Measurements from ENCODE around the gene AKAP3. TPM values are rescaled to one million over a fixed set of nuclear protein-coding genes. Genes with fewer than 3 reads are reported as not detected.

Gene AKAP3
- total and polyA plus RNA-seq, 2 of the 8 experiments (the other 6 are each of a cell fraction or from before 2014, with no cell fraction given) = 0.54 to 1.0 TPM

GRCh38 chr12:4665236-4665635 is 16.4 kb upstream of the AKAP3 start:
- POLR2A ChIA-PET (ENCODE audit: partially characterized antibody) = no interaction called here
- no peak for DNase-seq (ENCODE audit: low read depth in 1 of 2, low spot score in 2 of 2)
- no peak overlapping the region for H2AFZ ChIP-seq (ENCODE audit: low read length)
- no peak overlapping the region for H3K56ac ChIP-seq (replicated peaks; ENCODE audit: insufficient read length, low read depth, low read length)
- no peak for FAIRE-seq
- no peak overlapping the region for H3K4ac ChIP-seq (replicated peaks; ENCODE audit: insufficient read length, low read depth, low read length)
- no peak overlapping the region for H2BK5ac ChIP-seq (ENCODE audit: low read depth, low read length)
- CTCF ChIA-PET (ENCODE audit: partially characterized antibody) = no interaction called here
- no peak overlapping the region for H2BK15ac ChIP-seq (ENCODE audit: low read length)
- H2BK20ac ChIP-seq (ENCODE audit: low read length) = no peak overlapping the region
- no peak overlapping the region for H3K23ac ChIP-seq (ENCODE audit: insufficient read length)
- H3K36me3 ChIP-seq (ENCODE audit: control insufficient read depth in 2 of 4, insufficient read depth in 4 of 4, low read length in 3 of 4) = peaks cover 8 to 74% (median 49%) of the 10 kb centered on the region in 4 experiments; a peak in 7 of 8 replicates
- H3K23me2 ChIP-seq (ENCODE audit: low read depth, low read length) = no peaks in the 10 kb centered on the region
- no peak overlapping the region for H4K91ac ChIP-seq (replicated peaks; ENCODE audit: insufficient read length, low read length)
- H3K4me3 ChIP-seq (ENCODE audit: extremely low read depth in 1 of 4, insufficient read depth in 2 of 4, low read depth in 3 of 4, low read length in 4 of 4) = no peak overlapping the region
- H2BK120ac ChIP-seq (replicated peaks; ENCODE audit: low read depth, low read length) = no peak overlapping the region
- H3K4me2 ChIP-seq (ENCODE audit: insufficient read depth in 1 of 2, low read depth in 2 of 2, low read length in 2 of 2) = no peak overlapping the region
- no peaks in the 10 kb centered on the region for H3K9me3 ChIP-seq (ENCODE audit: insufficient read depth in 2 of 2, low read depth in 1 of 2, low read length in 1 of 2)
- no peaks in the 10 kb centered on the region for H3K4me1 ChIP-seq (replicated peaks in 1 of 4; ENCODE audit: control insufficient read depth in 3 of 4, insufficient read depth in 4 of 4, low read length in 3 of 4)
- H2AK5ac ChIP-seq (ENCODE audit: low read depth, low read length) = no peak overlapping the region
- H3K27me3 ChIP-seq (replicated peaks in 1 of 4; ENCODE audit: control insufficient read depth in 3 of 4, extremely low read depth in 1 of 4, insufficient read depth in 3 of 4, low read length in 3 of 4) = no peaks in the 10 kb centered on the region
- no peak overlapping the region for H3K18ac ChIP-seq (ENCODE audit: extremely low read depth, low read length)
- no peaks in the 10 kb centered on the region for H3K79me1 ChIP-seq (ENCODE audit: low read depth, low read length)
- H4K20me1 ChIP-seq (replicated peaks in 1 of 2; ENCODE audit: control insufficient read depth in 1 of 2, insufficient read depth in 2 of 2, low read length in 2 of 2) = peaks cover 1 to 2% of the 10 kb centered on the region in 2 experiments
- no peak overlapping the region for H4K5ac ChIP-seq (ENCODE audit: insufficient read length, low read depth, low read length)
- no peaks in the 10 kb centered on the region for H3K79me2 ChIP-seq (ENCODE audit: control insufficient read depth in 1 of 2, insufficient read depth in 2 of 2, low read length in 2 of 2)
- no peak overlapping the region for H3K9ac ChIP-seq (replicated peaks in 1 of 4; ENCODE audit: extremely low read depth in 1 of 4, low read depth in 3 of 4, low read length in 3 of 4)
- H2BK12ac ChIP-seq (ENCODE audit: low read depth, low read length) = no peak overlapping the region
- no peak overlapping the region for H4K8ac ChIP-seq (ENCODE audit: extremely low read depth, insufficient read depth, low read length)
- WGBS, 2 experiments (ENCODE audit: extremely low coverage in 1 of 2, insufficient coverage in 1 of 2, insufficient read length in 1 of 2, insufficient replicate concordance in 2 of 2, low coverage in 1 of 2, low lambda C conversion rate in 2 of 2, missing lambda C conversion rate in 1 of 2) = 84% methylated on average over 3 of the region's 3 CpGs; no CpG with 5 or more reads in 1 of the 2 experiments
- no peak overlapping the region for H3K14ac ChIP-seq (ENCODE audit: insufficient read length)
- H3K27ac ChIP-seq (ENCODE audit: low read depth, low read length) = no peak overlapping the region
- TF ChIP-seq TAF1 (IDR thresholded peaks at IDR 0.05; ENCODE audit: low read depth, low read length) (no peak), CREB1 (IDR thresholded peaks at IDR 0.05) (no peak), YY1 (IDR thresholded peaks at IDR 0.05; ENCODE audit: low read depth, low read length) (no peak), SP2 (IDR thresholded peaks at IDR 0.05; ENCODE audit: low read length) (no peak), MAFK (IDR thresholded peaks at IDR 0.05; ENCODE audit: low read depth, low read length) (no peak), SIRT6 (IDR thresholded peaks at IDR 0.05; ENCODE audit: low read length) (no peak), ASH2L (IDR thresholded peaks at IDR 0.05; ENCODE audit: low read length) (no peak), POU5F1 (IDR thresholded peaks at IDR 0.05; ENCODE audit: low read depth, low read length) (no peak), JUN (IDR thresholded peaks at IDR 0.05; ENCODE audit: low read depth, low read length) (no peak), RNF2 (IDR thresholded peaks at IDR 0.05; ENCODE audit: borderline replicate concordance, low read depth, low read length, missing control alignments, poor library complexity, severe bottlenecking) (no peak), CHD2 (IDR thresholded peaks at IDR 0.05; ENCODE audit: low read length) (no peak), HDAC2 (IDR thresholded peaks at IDR 0.05; ENCODE audit: borderline replicate concordance in 1 of 2, low read depth in 2 of 2, low read length in 2 of 2) (no peak)
- TF ChIP-seq, protein P1, sequence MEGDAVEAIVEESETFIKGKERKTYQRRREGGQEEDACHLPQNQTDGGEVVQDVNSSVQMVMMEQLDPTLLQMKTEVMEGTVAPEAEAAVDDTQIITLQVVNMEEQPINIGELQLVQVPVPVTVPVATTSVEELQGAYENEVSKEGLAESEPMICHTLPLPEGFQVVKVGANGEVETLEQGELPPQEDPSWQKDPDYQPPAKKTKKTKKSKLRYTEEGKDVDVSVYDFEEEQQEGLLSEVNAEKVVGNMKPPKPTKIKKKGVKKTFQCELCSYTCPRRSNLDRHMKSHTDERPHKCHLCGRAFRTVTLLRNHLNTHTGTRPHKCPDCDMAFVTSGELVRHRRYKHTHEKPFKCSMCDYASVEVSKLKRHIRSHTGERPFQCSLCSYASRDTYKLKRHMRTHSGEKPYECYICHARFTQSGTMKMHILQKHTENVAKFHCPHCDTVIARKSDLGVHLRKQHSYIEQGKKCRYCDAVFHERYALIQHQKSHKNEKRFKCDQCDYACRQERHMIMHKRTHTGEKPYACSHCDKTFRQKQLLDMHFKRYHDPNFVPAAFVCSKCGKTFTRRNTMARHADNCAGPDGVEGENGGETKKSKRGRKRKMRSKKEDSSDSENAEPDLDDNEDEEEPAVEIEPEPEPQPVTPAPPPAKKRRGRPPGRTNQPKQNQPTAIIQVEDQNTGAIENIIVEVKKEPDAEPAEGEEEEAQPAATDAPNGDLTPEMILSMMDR (IDR thresholded peaks at IDR 0.05; ENCODE audit: control extremely low read depth in 1 of 3, insufficient read depth in 1 of 3, low read depth in 1 of 3, low read length in 3 of 3) = no peak
